OCI-LY1 (cell line): Measurements from ENCODE around the gene RGS11.

ENCODE experiments used
- CTCF ChIP-seq: fragments of 200-600 bp; sonication (generic), shearing (Covaris generic); IDR thresholded peaks from 2 replicates; pipeline ENCODE4 v1.5.1; 2017; ENCODE audit warnings: mild to moderate bottlenecking, antibody characterized with exemption, low read length, moderate library complexity, mixed read lengths
- EZH2 ChIP-seq: fragments of 200-600 bp; sonication (generic), shearing (Covaris generic); IDR thresholded peaks from 2 replicates; pipeline ENCODE4 v1.8.0; 2017; ENCODE audit warnings: borderline replicate concordance, mixed run types, mild to moderate bottlenecking, antibody characterized with exemption, low read length, moderate library complexity, mixed read lengths

- TF ChIP-seq CTCF (no peak), EZH2 (no peak)
These were observed 26.3 kb downstream of the RGS11 start for GRCh38 chr16:249431-249830.
